PC-9 (cell line): Measurements from ENCODE around the gene TSSK6.

Experiments
- CTCF ChIP-seq: fragments of 200-600 bp; sonication (generic); conservative IDR thresholded peaks from 2 replicates; pipeline ENCODE4 v1.6.1; 2017; ENCODE audit warnings: mixed run types, antibody characterized with exemption, mild to moderate bottlenecking, moderate library complexity
- EZH2 ChIP-seq: fragments of 200-600 bp; sonication (generic); IDR thresholded peaks from 2 replicates; pipeline ENCODE4 v1.8.0; 2017; ENCODE audit warnings: antibody characterized with exemption, low read depth

GRCh38 chr19:19515642-19516519 is 533 bp upstream of the TSSK6 start, which contains the start of gene NDUFA13:
- peak; percentile 49; the same call in 1 of the 2 replicates for TF ChIP-seq CTCF
- TF ChIP-seq EZH2 = no peak
